HG02884 (cell line): ENCODE data around the gene FHL2.
"Not testable (repeated sequence)": the region's sequence is repeated elsewhere in the genome, so short reads cannot be mapped to it uniquely, and the experiment has no call there.

ENCODE experiments used
- ATAC-seq: cut with Tn5 transposase; IDR thresholded peaks from one replicate; pipeline ENCODE4 v1.9.1; 2021; ENCODE audit warnings: mild to moderate bottlenecking, moderate library complexity; ENCODE audit not compliant: unreplicated experiment

FHL2 gene

GRCh38 chr2:105398336-105399206, at the start of gene FHL2:
TSS of gene FHL2 (minus strand) at chr2:105399051. CDS start at chr2:105386516, 12,535 bp downstream.
- ATAC-seq = peak; percentile 96

- no peak for ATAC-seq
These were observed 48.6 kb upstream of the FHL2 start for GRCh38 chr2:105447476-105447875.

- ATAC-seq = no peak
These were observed 47.6 kb upstream of the FHL2 start for GRCh38 chr2:105446501-105446900.

DNA sequence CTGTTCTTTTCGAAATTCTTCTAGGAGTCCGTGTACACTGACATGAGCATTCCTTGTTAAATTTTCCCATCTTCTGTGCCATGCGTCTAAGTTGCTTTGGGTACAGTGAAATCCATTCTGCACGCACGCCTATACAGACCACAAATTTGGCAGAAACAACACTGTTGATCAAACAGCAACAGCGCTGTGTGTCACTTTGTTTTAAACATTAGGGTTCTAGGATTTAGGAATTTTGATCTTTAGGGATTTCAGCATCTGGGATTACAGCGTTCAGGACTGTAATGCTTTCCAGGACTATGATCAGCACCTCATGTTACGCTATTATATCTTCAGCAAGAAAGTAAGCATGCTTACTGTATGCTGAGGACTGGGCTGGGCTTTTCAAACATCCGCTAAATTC, 47.1 kb upstream of the FHL2 start:
- ATAC-seq = no peak

DNA sequence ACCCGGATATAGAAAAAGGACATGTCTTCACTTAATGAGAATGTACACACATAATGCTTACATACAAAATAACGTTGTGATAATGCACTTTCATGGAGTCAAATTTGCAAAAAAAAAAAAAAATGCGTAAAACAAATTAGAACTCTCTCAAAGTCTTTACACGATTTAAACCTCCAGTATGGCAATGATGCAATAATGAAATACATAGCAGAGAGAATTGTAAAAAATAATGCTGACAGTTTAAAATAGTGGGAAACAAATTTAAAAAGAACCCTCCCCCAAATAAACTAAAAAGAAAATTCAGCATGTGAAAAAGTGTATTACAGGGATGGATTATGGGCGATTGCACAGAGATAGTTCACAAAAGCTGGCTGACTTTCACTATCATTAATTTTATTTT, 46.6 kb upstream of the FHL2 start:
- no peak for ATAC-seq

DNA sequence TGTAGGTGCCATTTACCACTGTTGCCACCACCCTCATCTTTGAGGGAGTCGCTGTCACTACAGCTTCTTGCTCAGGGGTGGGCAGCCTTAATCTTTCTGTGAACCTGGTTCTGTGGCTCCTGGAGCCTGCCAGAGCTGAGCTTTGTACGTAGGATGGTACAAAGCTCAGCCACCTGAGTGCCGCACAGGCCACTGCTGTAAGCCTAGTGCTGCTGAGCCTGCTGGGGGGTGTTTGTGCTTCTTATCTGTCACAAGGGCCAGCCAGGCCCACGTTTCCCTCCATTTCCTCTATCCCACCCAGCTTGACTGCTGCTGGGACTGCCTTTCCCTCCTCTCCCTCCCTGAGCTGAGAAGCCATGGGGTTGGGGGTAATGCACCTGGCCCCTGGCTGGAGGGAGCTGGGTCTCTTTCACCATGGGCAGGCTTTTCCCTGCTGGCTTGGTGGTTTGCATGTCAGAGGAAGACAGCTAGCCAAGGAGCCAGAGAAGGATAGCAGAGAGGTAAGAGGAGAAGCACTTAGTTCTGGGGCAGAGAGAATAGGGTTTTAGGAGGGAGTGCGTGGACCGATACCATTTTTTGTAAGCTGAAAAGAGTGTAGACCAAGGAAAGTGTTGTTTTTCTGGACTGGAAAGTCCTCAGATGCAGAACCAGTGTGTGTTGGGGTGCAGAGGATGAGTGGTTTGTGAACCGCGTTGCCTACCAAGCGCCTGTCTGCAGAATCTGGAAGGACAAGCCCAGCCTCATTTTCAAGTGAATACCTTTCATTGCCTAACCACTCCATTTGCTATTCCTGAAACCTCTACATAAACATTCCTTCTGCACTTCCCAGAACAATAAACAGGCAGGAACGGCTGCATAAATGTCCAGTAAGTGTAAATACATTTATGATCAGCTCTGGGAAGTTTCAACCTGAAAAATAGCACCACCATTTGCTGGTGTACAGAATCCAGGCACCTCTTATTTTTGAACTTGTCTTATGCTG, 45.1 kb upstream of the FHL2 start:
- ATAC-seq = no peak

- no peak for ATAC-seq
These were observed 43.9 kb upstream of the FHL2 start for GRCh38 chr2:105442721-105443120.

DNA sequence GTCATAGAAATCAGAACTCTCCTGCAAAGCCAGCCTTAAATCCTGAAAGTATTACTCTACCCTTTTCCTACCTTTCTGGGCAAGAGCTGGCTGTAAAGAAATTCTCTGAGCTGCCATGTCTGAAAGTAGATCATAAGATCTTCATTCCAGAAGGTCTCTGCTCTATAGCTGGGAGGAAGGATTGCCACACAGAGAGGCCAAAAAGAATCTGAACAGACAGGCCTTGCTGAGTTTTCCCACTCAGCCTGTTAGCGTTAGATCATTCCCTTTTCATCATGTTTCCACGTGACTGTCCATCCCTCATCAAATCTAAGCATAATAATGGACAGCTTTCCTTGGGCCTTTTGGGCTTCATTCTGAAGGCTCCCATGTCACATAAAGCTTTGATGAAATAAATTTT, 43.2 kb upstream of the FHL2 start:
- no peak for ATAC-seq

DNA sequence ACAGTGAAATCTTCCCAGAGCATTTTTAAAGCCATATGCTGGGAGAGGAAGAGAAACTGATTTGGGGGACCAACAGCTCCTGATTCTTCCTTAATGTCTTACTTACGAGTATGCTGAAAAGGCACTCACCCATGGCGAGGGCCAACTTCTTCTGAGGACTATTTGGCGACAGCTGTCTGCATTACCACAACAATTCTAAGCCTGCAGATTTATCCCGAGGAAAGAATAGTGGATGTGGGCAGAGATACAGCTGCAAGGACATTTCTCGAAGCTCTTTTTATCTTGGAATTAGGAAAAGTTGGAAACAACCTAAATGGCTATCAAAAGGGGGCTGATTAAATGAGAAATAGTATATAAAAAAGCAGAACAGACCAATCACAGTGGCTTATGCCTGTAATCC, 40.3 kb upstream of the FHL2 start:
- ATAC-seq = no peak

DNA sequence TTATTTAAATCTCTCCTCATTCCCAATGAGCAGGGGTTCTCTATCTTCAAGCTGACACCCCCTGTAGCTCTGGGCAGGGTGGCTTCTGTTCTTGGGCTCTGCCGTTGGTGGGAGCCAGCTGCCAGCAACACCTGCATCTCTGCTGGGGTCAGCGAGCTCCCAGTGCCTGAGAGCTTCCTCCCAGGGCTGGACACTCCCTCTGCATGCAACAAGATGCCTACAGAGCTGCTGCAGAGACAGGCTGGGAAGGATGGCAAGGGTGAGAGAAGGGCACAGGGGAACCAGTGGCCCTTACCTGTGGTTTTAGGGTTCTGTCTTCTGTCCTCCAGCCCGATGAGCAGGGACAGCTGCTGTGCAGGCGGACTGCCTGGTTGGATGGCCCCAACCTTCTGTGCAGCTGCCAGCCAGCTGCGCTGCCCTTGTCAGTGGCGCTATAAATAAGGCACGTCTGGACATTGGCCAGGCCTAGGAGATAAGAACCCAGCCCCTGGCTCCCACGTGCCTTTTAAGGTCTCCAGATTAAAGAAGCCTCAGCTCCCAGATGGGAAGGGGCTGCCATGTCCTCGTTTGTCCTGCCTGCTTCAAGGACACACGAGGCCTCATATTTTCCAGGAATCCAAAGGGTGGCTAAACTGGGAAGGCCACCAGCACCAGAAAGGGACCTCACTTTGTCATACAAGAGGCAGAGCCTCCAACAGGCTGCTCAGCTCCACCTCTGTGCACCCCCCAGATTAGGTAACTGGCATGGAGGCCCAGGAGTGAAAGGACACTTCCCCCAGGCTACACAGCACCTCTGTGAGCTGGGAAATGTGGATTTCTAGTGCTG, 39.5 kb upstream of the FHL2 start:
- ATAC-seq = no peak

DNA sequence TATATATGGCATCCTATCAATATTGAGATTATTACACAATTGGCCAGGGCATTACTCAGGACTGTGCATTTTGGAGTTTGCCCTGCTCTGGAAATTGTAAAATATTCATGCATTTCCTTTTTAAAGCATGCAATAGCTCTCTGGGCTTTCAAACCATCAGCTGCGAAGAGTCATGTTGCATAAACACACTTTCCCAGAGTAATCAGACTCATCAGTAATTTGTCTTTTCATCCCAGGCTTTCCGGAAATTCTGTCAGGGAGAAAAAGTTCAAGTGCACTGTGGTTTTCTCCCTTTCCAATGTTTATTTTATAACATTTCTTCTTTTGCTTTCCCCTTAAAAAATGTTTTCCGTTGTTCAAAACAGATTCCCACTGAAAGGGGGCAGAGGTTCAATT, 38.9 kb upstream of the FHL2 start:
- ATAC-seq = no peak

DNA sequence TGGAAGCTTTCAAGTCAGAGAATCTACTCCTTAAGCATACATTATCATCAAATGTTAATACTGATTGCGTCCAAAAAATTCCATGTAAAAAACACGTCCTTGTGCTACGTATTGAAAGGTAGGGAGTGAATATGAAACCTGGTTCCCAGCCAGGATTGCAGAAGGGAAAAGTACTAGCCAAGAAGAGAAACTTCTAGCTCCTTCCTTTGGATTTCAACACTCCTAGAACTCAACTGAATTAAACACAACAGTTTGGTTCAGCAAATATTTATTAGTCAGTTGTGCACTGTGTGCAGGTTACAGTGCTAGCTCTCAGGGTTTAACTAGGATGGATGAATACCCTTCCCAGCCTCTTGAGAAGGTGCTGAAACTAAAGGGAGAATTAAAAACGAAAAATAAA, 33.9 kb upstream of the FHL2 start:
- no peak for ATAC-seq

- no peak for ATAC-seq
These were observed 33.2 kb upstream of the FHL2 start for GRCh38 chr2:105432044-105432399.

DNA sequence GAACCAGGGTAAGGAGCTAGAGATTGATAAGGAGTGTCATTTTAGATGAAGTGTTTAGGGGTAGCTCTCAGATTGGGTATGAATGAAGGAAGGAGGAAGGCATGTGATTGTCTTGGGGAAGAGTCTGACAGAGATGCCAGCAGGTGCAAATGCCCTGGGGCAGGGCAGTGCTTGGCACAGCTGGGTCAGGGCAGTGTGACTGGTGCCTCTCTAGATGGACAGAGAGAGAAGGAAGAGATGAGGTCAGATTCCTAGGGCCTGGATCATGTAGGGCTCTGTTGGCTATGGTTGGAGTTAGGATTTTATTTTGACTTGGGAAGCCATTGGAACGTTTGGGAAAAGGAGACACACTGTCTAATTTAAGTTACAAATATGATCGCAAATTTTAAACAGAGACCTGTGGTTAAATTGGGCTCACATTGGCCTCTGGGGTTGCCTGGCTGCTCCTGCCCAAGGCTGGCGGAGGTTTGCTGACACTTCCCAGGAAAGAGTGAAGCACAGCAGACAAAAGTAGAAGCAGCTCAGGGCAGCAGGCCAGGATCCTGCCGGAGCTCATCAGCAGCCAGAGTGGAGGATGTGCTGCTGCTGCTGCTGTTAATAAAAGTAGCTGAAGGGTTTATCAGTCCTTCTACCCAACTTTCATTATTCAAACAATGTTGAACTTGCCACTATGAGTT, 32.7 kb upstream of the FHL2 start:
- no peak for ATAC-seq

DNA sequence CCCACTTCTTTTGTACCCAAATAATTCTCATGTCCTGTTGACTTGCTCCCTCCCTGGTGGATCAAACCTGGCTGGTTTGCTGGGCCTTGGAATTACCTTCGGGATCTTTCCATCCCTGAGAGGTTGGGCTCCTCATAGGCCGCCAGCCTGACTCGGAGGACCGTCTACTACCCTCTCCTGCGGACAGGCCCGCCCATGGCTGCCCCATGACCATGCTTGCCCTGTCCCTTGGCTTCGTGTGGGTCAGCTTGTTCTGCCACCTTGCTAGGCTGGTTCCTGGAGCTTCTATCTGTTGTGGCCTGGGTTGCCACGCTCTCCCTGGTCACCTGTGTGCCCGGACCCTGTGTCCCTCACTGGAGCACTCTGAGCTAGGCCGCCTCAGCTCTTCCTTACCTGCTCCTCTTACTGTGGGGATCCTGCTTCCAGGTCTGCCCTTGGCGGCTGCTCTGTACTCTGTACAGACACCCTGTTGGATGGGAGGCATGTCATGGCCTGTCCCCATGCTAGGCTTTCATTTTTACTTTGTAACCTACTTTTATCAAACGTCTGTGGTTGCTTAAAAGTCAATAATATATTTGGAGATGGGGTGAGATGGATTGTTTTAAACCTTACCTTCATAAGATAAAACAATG, 29.7 kb upstream of the FHL2 start:
- no peak for ATAC-seq

DNA sequence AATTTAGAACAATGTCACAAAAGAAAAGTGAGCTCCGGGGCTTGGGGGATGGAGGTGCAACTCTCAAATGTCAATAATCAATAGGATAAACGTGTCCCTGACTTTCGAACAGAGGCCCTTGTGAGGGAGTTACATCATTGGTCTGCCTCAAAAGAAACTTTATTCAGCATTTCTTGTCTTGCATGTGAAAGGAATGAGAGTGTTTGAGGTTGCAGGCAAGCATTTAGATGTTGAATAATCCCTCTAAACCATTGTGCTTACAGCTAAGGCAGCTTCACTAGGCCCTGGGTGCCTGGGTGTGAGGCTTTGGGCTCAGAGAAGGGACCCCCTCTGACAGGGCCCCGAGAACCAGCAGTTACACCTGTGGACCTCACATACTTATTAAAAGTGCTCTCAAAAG, 28.6 kb upstream of the FHL2 start:
- ATAC-seq = no peak

DNA sequence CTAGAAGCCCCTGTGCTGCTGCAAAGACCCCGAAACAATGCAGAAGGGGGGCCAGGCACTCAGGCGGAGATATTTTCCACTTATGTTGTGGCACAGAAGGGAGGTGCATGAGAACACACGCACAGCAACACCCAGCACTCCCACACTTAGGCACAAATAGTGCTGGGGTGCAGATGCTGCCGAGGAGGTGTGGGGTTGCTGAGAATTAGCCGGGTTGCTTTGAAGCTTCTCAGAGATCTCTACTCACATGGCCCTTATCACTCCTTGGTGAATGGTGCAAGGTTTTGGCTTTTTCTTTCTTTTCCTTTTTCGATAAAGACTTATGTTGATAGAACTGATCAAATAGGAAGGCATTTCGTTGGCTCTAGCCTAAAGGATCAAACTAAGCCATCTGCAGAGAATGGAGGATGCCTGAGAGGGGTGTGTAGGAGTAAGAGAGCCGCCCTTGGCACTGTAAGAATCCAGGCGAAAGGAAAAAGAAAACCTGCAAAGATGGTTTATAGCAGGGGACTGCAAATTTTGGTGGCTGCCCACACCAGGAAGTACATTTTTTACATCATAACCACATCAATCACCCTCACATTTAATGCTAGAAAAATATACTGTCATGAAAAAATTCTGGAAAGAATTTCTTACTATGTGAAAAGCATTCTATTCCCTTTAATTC, 27.9 kb upstream of the FHL2 start:
- ATAC-seq = no peak

GRCh38 chr2:105425936-105426625, 27.2 kb upstream of the FHL2 start:
- no peak for ATAC-seq

- ATAC-seq = not testable (repeated sequence)
These were observed 26.0 kb upstream of the FHL2 start for GRCh38 chr2:105424836-105425235.
